ENCODE measurements around the gene AUP1. TPM values are rescaled to one million over a fixed set of nuclear protein-coding genes. Genes with fewer than 3 reads are reported as not detected.

Gene AUP1
- total and polyA plus RNA-seq, 2 experiments from 2014 or later: 121 to 195 TPM

GRCh38 chr2:74510272-74510671 lies 19.2 kb downstream of the AUP1 start:
- Histone ChIP-seq H3K9me3 (ENCODE audit: low read depth) (no peaks in the 10 kb centered on the region), H3K4me3 (no peak overlapping the region), H3K9me2 (replicated peaks; ENCODE audit: insufficient read depth) (no peaks in the 10 kb centered on the region), H3K27ac (no peak overlapping the region), H3K36me3 (replicated peaks; ENCODE audit: insufficient read depth, low read depth) (no peaks in the 10 kb centered on the region), H3K4me2 (no peak overlapping the region), H2AFZ (no peak overlapping the region), H3K79me2 (peaks cover 18% of the 10 kb centered on the region), H4K20me1 (ENCODE audit: insufficient read depth, poor library complexity, severe bottlenecking) (no peaks in the 10 kb centered on the region), H3K4me1 (ENCODE audit: insufficient read depth) (peaks cover 18% of the 10 kb centered on the region), H3K27me3 (peaks cover 56% of the 10 kb centered on the region)
- 91% methylated on average over 4 of the region's 4 CpGs for WGBS (ENCODE audit: low lambda C conversion rate, missing lambda C conversion rate)
- DNase-seq (ENCODE audit: low spot score): no peak
- TF ChIP-seq EZH2 (IDR thresholded peaks at IDR 0.05; ENCODE audit: borderline replicate concordance) (no peak), EZH2phosphoT487 (IDR thresholded peaks at IDR 0.05; ENCODE audit: low read depth, severe bottlenecking, unreplicated experiment) (no peak), CTCF (IDR thresholded peaks at IDR 0.05; ENCODE audit: poor library complexity) (no peak)

DNA sequence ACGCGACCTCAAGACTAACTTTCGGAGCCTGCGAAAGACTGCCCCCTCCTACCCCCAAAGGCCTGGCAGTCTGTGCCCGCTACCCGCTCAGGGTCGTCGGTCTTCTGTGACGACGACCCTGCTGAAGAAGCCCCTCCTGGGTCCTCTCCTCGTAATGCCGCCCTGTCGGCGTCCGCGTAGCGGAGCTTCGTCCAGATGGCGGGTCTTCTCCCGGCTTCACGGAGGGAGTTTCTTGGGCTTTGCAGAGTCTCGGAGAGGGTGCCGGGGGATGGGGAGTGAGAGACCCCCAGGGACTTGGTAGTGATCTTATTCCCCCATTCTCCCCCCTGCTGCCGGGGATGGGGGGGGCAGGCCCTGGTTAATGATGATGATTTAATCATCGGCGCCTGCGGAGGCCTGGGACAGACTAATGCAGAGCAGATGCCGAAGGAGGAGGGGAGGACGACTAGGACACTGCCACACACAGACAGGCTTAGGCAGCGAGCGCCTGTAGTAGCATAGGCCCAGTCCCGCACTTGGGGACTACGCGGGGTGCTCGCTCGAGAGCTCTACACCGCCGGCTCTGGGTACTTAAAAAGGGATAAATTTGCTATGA lies 21.5 kb downstream of the AUP1 start:
- peak; percentile 69 for DNase-seq (ENCODE audit: low spot score)
- H2AFZ ChIP-seq: peak overlapping the region; percentile 98
- H3K27me3 ChIP-seq: peaks cover 34% of the 10 kb centered on the region
- H4K20me1 ChIP-seq (ENCODE audit: insufficient read depth, poor library complexity, severe bottlenecking): no peaks in the 10 kb centered on the region
- H3K36me3 ChIP-seq (replicated peaks; ENCODE audit: insufficient read depth, low read depth): no peaks in the 10 kb centered on the region
- peaks cover 29% of the 10 kb centered on the region for H3K4me1 ChIP-seq (ENCODE audit: insufficient read depth)
- peak overlapping the region; percentile 47 for H3K4me3 ChIP-seq
- peak overlapping the region; percentile 93 for H3K4me2 ChIP-seq
- no peaks in the 10 kb centered on the region for H3K9me2 ChIP-seq (replicated peaks; ENCODE audit: insufficient read depth)
- no peaks in the 10 kb centered on the region for H3K9me3 ChIP-seq (ENCODE audit: low read depth)
- 3% methylated on average over 36 of the region's 38 CpGs for WGBS (ENCODE audit: low lambda C conversion rate, missing lambda C conversion rate)
- H3K79me2 ChIP-seq: peaks cover 37% of the 10 kb centered on the region
- TF ChIP-seq EZH2phosphoT487 (IDR thresholded peaks at IDR 0.05; ENCODE audit: low read depth, severe bottlenecking, unreplicated experiment) (no peak), CTCF (IDR thresholded peaks at IDR 0.05; ENCODE audit: poor library complexity) (no peak), EZH2 (IDR thresholded peaks at IDR 0.05; ENCODE audit: borderline replicate concordance) (no peak)
- H3K27ac ChIP-seq: peak overlapping the region; percentile 97

GRCh38 chr2:74507145-74507925 lies 22.2 kb downstream of the AUP1 start, which contains the start of gene PCGF1:
Gene PCGF1, minus strand, starts transcription at chr2:74507695. Its CDS starts 27 bp downstream, at chr2:74507668.
- Histone ChIP-seq H3K79me2 (peaks cover 37% of the 10 kb centered on the region), H3K36me3 (replicated peaks; ENCODE audit: insufficient read depth, low read depth) (no peaks in the 10 kb centered on the region), H3K27me3 (peaks cover 27% of the 10 kb centered on the region), H3K4me2 (peak within 1 kb of the TSS; percentile 93), H3K9me2 (replicated peaks; ENCODE audit: insufficient read depth) (no peaks in the 10 kb centered on the region), H3K4me3 (peak within 1 kb of the TSS; percentile 47), H3K9me3 (ENCODE audit: low read depth) (no peaks in the 10 kb centered on the region), H3K27ac (peak within 1 kb of the TSS; percentile 97), H4K20me1 (ENCODE audit: insufficient read depth, poor library complexity, severe bottlenecking) (no peaks in the 10 kb centered on the region), H2AFZ (peak within 1 kb of the TSS; percentile 98), H3K4me1 (ENCODE audit: insufficient read depth) (peaks cover 29% of the 10 kb centered on the region)
- peak; percentile 99 for DNase-seq (ENCODE audit: low spot score)
- TF ChIP-seq CTCF (IDR thresholded peaks at IDR 0.05; ENCODE audit: poor library complexity) (peak; percentile 49), EZH2phosphoT487 (IDR thresholded peaks at IDR 0.05; ENCODE audit: low read depth, severe bottlenecking, unreplicated experiment) (no peak)
- WGBS (ENCODE audit: low lambda C conversion rate, missing lambda C conversion rate): 3% methylated on average over 54 of the region's 56 CpGs

All from hepatocyte (in vitro differentiated cells).